Middle frontal gyrus (tissue), 1 donor: ENCODE measurements around the gene ST6GALNAC6.

Experiments used
- DNase-seq: peaks from one replicate; pipeline ENCODE4 v3.0.0-alpha.2; 2015; ENCODE audit warnings: low spot score; ENCODE audit errors: extremely low spot score

ST6GALNAC6 gene

GRCh38 chr9:127835991-127836516, 63.3 kb downstream of the ST6GALNAC6 start:
- no peak for DNase-seq
